Activated T-cell treated with anti-CD3 and anti-CD28 coated beads, Interleukin-2, amount 50 U/mL, for 1 hour (primary cell): ENCODE measurements around the gene KDM4B.
"Not testable (repeated sequence)": the region's sequence is repeated elsewhere in the genome, so short reads cannot be mapped to it uniquely, and the experiment has no call there.

Experiments
- DNase-seq: peaks from one replicate; pipeline ENCODE4 v3.0.0-alpha.2; 2020

KDM4B gene

GRCh38 chr19:5186293-5187050 is 217.6 kb downstream of the KDM4B start:
- no peak for DNase-seq

DNA sequence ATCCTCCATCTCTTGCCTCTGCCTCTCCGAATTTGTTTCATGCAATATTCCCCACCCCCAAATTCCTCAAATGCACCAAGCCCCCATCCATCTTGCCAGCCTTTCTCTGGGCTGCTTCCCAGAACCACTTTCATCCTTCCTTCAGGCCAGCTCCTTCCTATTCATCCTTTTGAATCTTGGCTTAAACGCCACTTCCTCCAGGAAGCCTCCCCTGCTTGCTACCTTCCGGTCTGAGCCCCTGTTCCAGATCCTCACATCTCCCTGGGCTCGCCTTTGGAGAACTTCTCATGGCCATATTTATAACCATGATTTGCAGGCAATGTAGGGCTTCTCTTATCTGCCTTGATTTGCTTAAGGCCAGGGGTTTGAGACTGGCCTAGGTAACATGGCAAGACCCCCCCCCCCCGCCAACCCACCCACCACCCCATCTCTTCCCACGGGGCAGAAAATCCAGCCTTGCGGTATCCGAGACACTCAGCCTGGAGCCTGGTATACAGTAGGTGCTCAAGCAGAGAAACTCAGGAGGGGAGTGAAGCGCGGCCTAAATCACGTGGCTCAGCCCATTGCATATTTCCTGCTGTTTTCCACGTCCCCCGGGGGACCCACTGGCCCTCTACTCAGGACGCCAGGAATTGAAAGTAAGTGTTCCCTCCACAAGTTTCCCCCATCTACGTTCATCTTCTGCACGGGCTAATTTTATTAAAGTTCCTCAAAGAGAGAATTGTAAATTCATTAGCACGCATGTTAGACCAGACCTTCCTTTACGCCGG is 219.8 kb downstream of the KDM4B start:
- DNase-seq: no peak

DNA sequence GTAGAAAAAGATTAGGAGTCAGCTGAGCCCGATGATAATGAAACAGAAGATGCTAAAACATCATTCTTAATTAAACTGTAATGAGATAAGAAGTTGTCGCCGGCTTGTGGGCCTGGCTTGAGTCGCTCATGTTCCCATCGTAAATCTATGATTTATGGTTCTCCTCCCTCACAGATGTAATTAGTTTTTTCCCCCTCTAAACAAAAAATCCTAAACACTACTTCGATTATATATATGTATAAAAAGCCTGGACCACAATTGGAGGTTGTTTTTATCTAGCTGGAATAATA is 220.3 kb downstream of the KDM4B start:
- no peak for DNase-seq

DNA sequence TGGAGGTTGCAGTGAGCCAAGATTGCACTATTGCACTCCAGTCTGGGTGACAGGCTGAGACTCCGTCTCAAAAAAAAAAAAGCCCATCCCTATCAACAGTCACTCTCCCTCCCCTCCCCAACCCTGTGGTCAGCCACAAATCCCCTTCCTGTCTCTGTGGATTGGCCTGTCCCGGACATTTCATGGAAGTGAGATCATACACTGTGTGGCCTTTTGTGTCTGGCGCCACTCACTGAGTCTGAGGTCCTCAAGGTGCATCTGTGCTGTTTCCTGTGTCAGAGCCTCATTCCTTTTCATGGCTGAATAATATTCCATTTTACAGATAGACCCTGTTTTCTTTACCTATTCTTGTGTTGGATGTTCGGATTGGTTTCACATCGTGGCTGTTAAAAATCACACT is 222.2 kb downstream of the KDM4B start:
- DNase-seq: no peak

- DNase-seq: no peak
Measured at GRCh38 chr19:5192568-5192967, 223.7 kb downstream of the KDM4B start.

- DNase-seq: no peak
Measured at GRCh38 chr19:5193192-5193591, 224.3 kb downstream of the KDM4B start.

DNA sequence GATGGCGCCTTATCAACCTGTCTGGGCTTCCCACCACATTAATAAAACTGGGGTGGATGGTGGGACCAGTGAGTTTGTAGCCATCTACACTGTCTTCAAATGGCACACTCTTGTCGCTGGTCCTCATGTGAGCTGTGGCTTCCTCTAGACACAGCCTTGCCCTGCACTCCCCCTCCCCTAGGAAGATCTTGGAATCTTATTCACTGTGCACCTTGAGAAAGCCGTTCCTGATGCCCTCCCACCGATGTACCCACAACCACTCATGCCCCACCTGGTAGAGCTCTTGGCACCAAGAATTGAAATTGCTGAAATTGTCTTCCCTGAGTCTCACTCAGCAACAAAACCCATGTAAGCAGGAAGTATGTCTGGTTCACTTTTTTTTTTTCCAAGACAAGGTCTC is 225.7 kb downstream of the KDM4B start:
- DNase-seq: no peak

DNA sequence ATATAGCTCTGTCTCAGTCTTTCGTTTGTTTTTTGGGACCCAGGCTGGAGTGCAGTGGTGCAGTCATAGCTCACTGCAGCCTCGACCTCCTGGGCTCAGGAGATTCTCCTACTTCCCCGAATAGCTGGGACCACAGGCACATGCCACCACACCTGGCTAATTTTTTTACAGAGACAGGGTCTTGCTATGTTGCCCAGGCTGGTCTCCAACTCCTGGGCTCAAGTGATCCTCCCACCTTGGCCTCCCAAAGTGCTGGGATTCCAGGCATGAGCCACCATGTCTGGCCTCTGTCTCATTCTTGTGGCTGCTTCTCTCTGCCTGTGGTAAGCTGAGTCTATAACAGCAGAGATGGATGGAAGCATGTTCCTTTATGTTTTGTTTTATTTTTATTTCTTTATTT is 226.7 kb downstream of the KDM4B start:
- not testable (repeated sequence) for DNase-seq

- DNase-seq: no peak
Measured at GRCh38 chr19:5196832-5197231, 227.9 kb downstream of the KDM4B start.

GRCh38 chr19:5200844-5201243 is 231.9 kb downstream of the KDM4B start:
- no peak for DNase-seq

GRCh38 chr19:5202553-5202952 is 233.6 kb downstream of the KDM4B start:
- no peak for DNase-seq
